ENCODE data around the gene PCSK6.
"Not testable (repeated sequence)": the region's sequence is repeated elsewhere in the genome, so short reads cannot be mapped to it uniquely, and the experiment has no call there.

PCSK6 gene

DNA sequence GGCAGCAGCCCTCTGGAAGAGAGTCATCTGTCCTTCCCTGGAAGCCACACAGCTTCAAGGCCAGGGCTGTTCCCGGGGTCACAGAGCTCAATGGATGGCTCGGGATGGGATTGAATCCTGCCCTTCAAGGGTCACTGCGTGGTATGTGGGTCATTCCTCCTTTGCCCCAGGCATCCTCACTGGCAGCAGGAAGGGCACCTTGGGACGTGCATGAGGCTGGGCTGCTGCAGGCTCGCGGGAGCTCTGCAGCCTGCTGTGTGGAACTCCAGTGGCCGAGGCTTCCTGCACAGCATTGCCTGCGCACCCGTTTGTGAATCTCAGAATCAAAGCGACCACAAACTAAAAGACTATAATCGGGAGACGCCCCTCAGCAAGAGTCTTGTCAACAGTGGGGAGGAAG is 60.7 kb downstream of the PCSK6 start:
- no peak for DNase-seq

DNA sequence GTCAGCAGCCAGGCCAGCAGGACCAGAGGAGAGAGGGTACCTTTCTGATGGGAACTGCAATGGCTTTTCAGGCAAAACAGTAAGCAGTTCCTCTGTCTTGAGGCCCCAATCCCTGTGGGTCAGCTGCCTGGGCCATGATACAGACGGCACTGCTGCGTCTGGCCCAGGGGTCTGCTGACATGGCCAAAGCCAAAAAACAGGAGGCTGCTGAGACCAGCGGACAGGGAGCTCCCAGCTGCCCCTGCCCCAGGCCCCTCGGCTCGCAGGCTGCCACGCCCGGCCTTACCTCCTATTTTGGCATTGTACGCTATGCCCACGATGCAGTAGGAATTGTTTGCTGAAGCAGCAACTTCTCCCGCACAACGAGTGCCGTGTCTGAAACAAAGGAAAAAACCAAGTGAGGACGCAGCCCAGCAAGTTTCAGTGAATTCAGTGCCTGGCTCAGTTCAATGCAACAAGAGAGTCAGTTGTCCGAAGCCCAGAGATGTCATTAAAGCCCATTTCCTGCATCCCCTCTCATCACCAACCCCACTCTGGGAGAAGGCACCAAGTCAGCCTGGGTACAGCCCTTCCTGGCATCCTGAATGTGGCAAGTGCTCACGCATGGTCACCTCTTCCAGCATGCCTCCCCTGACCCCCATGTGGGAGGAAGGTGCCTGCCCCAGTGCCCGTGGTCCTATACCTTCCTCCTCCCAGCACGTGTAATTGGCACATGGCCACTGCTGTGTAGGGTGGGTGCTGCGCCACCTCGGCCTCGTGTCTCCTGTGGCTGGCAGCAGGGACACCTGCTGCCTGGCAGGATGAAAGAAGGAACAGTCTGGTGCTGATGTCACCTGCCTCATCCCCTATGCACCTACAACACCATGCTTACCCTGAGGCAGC is 61.7 kb downstream of the PCSK6 start:
- DNase-seq = no peak

DNA sequence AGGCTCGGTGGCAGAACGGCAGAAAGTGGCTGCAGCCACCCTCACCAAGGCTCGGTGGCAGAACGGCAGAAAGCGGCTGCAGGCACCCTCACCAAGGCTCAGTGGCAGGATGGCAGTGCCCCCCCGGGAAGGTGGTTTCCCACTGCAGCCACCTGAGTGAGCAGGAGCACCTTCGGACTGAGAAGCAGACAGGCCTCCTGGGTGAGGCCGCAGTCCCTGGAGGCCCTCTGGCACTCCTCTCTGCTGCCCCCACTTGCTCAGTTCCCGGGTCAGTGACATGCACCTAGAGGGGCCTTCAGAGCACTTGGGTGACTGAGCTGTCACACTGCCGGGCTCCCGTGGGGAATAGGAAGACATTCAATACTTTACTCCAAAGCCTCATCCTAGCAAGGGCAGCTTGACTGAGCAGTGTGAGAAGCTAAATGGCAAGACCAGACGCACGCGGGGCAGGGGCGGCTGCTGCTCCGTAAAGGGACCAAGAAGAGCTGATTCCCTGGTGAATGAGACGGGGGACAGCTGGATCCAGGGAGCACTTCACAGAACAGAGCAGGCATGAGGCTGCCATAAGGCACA is 62.7 kb downstream of the PCSK6 start:
- no peak for DNase-seq

DNA sequence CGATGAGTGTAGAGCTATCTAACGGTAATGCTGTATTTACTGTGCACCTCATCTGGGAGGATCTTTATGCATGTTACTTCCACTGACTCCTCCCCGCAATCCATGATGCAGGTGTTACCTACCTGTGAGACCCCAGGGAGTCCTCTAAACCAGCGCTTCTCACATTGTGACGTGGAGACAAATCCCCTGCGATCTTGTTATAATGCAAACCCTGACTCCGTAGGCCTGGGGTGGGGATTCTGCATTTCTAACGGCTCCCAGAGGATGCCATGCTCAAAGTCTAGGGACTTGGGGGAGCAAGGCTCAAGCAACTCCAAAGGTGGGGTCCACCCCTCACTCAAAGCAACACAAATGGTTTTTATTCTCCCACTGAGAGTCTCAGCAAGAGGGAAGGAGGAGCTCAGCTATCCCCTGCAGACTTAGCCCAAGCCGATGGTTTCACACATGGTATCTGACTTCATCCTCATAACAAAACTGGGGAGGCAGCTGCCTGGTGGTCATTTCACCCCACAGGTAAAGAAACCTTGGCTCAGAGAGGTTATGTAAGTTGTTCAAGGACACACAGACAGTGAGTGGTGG is 63.6 kb downstream of the PCSK6 start:
- DNase-seq = no peak

DNA sequence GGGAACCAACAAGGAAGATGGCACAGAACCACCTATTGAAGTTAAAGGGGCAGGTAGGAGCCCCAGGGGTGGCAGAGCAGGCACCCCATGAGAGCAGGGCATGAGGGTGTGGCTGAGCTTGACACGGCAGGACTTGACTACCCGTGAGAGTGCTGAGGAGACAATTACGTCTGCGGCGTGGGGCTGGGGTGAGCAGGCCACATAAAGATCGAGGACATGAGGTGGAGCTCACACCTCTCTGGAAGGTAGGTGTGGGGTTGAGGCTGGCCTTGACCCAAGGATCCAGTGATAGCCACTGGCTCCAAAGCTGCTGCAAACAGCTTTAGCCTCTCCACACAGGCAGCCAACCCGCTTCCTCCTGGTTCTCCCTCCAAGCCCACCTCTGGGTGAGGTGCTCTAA is 64.5 kb downstream of the PCSK6 start:
- DNase-seq = no peak

DNA sequence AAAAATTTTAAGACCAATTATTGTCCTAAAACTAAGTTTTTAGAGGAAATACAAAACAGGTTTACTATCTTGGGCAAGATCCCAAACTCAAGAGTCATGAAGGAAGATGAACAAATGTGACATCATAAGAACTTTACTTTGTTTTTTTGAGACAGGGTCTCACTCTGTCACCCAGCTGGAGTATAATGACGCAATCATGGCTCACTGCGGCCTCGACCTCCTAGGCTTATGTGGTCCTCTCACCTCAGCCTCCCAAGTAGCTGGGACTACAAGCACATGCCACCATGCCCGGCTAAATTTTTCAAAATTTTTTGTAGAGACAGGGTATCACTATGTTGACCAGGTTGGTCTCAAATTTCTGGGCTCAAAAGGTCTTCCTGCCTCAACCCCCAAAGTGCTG is 69.3 kb downstream of the PCSK6 start:
- DNase-seq = no peak

DNA sequence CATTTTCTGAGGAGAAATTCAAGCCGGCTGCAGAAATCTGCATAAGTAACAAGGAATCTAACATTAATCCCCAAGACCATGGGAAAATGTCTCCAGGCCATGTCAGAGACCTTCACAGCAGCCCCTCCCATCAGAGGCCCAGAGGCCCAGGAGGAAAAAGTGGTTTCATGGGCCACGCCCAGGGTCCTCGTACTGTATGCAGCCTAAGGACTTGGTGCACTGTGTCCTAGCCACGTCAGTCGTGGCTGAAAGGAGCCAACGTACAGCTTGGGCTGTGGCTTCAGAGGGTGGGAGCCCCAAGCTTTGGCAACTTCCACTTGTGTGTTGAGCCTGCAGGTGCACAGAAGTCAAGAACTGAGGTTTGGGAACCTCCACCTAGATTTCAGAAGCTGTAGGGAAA is 73.0 kb downstream of the PCSK6 start:
- not testable (repeated sequence) for DNase-seq

DNA sequence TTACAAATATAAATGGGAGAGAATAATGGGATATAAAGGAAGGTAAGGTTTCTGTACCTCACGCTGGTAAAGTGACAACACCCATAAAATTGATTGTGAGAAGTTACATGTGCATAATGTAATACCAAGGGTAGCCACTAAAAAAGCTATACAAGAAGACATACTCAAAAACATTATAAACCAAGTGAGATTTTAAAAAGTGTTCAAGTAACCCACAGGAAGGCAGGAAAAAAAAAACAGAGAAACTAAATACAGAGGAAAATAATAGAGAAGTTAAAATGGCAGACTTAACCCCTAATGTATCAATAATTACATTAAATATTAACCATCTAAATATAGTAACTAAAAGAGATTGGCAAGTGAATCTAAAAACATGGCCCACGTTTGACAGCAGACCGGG is 76.3 kb downstream of the PCSK6 start:
- no peak for DNase-seq

DNA sequence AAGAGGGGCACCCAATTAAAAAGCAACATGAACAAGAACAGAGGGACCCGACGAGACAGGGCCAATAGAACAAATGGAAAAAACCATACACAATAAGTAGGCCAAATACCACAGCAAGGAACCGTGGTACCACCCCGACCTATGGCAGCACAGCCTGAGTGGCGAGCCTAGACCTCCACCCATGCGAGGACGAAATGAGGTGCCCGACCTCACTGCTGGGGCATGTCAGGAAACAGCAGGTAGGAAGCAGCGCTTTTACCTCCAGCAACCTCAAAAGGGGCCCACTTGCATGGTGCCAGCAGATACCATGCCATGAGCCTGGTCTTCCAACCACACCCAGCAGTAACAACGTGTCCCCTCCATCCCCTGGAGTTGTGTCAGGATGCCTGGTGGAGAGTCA is 77.9 kb downstream of the PCSK6 start:
- DNase-seq = no peak

DNA sequence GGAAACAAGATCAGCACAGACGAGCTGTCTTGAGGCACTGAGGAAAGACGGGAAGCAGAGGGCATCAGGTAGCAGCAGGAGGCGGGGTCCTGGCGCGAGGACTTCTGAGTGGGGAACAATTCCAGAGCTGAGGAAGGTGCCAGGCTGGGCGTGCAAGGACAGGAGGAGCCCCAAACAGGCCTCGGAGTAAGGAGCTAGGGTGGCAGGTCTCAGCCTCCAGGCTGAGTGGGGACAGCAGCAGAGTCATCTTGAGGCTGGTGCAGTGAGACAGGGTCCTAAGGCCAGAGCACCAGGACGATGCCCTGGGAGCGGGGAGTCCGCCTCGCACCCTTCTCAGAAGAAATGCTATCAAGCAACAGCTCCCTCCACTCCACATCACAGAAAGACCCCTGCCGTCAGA is 78.4 kb downstream of the PCSK6 start:
- DNase-seq = no peak

DNA sequence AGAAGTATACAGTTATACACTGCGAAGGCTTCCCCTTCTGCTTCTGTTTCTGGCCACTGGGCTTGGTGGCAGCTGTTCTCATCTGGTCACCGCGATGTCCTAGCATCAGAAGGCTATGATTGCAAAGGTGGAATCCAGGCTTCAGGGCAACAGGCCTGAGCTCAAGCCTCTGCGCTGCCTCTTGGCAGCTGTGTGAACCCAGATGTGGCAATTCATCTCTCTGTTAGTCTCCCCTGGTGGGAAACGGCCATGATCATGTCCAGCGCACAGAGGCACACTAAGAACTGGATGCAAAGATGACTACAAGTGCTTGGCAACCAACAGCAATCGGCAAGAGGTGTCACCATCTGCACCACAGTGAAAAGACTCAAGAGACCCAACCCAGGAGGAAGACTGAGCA is 78.9 kb downstream of the PCSK6 start:
- no peak for DNase-seq

DNA sequence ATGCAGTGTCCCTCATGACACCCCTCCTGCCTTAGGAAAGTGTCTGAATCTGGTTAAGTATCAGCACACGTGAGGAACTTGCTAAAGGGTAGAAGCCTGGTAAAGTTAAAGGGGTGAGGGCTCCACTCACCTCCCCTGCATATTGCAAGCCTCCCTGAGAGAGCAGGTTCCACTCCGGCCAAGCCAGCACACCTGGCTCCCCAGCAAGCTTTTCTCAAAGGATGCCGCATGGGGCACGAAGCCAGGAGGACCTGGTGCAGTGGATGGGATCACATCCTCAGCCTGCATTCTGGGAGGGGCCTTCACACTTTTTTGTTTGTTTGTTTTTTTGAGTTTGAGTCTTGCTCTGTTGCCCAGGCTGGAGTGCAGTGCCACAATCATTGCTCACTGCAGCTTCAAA is 79.9 kb downstream of the PCSK6 start:
- no peak for DNase-seq

DNA sequence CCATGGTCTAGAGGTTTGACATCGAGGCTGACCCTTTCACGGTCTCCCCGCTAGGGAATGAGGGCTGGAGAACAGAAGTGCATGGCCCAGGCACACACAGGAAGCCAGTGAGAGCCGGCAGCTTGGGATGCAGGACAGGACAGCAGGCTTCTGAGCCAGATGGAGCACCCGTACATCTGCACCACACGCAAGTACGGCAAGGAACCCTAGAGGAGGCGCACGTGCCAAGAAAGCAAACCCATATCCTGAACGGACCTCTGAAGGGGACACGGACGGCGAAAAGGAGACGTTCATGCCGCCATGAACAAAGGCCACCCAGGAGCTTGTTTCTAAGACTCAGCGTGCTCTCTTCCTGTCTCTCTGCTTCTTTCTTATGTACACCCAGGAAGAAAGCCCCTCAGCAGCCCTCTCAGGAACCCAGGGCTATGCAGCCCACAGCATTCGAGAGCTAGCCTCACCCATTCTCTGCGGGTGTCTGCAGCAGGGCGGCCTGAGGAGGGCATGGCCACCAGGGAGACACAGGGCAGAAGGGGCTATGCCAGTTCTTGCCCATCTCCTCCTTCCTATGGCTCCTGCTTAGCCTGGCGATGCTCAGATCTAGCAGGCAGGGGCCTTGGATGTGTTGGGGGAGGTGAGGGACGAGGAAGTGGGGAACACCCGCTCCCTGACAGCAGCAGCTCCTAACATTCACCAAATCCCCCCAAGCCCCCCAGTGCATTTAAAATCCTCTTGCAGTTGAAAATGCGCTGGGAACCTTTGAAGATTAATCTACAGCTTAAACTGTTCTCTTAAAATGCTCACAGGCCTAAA is 81.3 kb downstream of the PCSK6 start:
- DNase-seq = no peak

DNA sequence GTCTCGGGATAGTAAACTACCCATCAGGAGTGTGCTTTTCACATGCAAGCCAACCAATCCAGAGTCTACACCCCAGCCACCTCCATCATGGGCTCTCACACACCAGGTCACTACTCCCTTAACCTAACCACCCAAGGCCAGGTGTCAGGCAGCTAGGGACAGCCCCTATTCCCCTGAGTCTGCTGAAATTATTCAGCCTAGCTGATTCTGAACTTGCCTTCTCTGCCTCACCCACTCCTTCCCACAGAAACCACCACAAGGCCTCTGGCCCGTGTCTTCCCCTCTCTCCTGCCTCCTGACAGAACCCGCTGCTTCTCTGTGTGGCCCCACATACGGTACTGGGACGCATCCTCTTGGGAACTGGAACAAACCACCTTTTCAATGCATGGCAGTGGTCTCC is 82.1 kb downstream of the PCSK6 start:
- no peak for DNase-seq

DNA sequence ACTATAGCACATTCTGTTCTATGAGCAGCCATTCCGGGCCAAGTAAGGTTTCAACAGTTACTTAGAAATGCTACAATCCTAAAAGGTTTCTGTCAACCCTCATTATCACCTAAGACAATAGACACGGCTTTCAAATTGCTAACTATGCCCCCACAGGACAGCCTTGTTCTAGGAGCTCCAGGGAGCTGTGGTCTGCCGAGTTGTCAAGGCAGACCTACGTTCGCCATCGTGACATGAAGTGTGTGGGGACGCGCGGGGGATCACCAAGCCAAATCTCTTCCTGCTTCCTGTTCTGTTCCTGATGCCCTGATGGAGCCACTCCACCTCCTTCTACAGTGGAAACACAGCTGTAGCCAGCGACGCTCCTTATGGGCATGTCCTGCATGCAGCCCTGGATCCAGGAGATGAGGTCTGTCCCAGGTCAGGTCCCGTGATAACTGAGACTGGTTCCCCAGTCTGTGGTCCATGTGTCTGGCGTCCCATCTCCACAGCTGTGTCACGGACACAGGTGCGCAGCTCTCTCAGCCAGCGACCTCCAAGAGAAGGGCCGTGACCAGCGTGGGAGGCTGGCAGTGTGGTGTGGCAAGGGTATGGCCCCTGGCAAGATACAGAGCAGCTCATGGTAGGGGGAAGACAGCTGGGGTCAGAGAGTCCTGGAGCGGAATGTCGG is 82.8 kb downstream of the PCSK6 start:
- DNase-seq = no peak

DNA sequence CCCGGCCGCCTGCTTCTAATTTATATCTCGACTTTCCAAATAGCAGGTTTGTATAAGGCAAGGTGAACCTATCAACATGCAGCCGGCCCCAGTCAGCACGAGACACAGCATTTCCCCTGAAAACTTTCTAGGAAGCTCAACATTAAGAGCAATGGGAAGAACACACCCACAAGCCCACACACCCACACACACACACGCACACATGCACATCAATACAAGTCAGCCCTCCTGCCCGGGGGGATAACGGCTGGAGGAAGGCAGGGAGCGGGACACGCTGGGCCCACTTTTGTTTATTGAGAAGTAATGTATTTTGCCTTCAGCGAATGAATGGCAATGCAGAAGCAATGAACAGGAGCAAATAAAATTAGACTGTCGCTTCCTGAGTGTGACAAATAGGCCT is 83.5 kb downstream of the PCSK6 start:
- DNase-seq = no peak

DNA sequence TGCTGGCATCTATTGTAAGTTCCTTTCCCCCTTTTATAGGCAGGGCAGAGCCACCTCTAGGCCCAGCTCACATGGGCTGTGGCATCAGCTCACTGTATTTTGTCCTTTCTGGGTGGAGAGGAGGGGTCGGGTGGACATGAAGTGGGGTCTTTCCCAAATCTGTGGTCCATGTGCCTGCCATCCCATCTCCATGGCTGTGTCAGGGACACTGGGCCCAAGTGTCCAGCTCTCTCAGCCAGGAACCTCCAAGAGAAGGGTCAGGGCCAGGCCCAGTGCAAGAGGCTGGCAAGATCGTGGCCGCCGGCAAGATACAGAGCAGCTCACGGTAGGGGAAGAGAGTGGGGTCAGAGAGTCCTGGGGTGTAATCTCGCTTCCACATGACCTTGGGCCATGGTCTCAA is 85.3 kb downstream of the PCSK6 start:
- no peak for DNase-seq

DNA sequence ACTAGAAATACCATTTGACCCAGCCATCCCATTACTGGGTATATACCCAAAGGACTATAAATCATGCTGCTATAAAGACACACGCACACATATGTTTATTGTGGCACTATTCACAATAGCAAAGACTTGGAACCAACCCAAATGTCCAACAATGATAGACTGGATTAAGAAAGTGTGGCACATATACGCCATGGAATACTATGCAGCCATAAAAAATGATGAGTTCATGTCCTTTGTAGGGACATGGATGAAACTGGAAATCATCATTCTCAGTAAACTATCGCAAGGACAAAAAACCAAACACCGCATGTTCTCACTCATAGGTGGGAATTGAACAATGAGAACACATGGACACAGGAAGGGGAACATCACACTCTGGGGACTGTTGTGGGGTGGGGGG is 86.6 kb downstream of the PCSK6 start:
- DNase-seq = not testable (repeated sequence)

DNA sequence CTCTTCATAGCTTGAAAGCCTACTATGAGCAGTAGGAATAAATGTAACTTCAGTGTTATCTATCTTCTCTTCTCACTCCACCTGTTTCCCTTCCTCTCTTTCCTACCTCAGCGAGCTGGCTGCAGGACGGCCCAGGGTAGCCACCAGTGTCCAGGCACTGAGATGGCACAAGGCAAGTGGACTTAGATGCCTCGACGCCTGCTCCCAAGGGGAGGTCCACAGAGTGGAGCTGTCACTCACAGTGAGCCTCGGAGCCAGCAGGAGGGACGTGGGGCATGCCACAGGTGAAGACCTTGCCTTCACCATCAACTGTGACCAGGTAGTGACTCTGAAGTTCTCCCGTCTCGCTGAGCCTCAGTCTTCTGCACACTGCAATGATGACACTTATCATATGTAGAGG is 88.2 kb downstream of the PCSK6 start:
- DNase-seq = no peak

DNA sequence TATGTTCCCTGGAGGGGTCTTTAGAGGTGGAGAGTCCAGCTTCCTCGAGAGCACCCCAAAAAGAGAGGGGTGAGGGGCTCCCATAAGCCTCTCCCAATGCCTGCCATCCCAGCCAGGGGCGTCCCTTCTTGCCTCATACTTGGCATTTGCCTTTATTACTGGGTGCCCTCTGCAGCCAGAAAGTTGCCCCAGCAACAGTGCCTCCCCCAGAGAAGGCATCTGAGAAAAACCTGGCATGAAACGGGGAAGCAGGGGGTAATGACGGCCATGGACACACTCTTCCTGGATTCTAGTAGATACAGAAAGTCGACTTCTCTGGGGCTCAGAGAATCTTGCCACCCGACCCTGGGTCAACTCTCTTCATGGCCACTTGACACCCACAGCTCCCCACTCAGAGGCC is 90.1 kb downstream of the PCSK6 start:
- no peak for DNase-seq

DNA sequence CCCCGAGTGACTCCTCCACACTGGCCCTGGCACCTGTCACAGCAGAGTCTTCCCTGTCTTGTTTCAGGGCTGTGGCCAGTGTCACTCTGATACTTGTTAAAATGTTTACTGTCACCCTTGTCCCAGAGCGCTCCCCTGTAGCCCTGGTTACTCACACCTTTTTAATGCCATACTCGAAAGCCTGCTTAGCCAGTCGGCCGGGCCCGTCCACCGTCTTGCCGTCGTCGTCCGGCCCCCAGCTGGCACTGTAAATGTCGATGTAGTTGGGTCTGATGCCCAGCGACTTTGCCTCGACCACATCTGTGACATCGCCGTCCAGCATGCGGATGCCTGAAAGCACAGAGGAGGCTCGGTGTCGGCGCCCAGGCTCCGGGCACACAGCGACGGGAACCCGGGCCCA is 91.3 kb downstream of the PCSK6 start:
- no peak for DNase-seq

DNA sequence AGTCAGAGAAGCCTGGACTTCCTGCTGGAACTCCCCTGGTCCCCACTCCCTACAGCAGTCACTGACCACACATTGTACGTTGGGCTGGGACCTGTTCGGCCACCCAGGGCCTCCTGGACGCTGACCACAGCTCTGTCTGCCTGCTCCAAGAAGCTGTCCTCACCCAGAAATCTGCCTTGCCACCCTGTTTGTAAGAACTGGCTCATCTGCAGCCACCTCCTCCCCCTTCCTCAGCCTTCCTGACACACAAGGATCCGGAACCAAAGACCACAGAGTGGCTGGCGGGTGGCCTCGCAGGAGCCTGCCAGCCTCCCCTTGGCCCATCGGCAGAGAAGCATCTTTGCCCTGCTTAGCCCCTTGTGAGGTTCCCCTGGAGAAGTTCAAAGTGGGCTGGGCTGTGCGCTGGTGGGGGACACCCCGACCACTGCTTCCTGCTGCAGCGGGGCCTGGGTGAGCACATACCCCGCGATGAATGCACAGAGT is 91.9 kb downstream of the PCSK6 start:
- DNase-seq = no peak
